Right lobe of liver (tissue), 6 donors: ENCODE results near the gene TSPAN32. TPM values are rescaled to one million over a fixed set of nuclear protein-coding genes. Genes with fewer than 3 reads are reported as not detected.

Experiments used
- ATAC-seq, 4 donors: fragments of 200-7000 bp; cut with Tn5 transposase; one replicate each; pipeline ENCODE4 v1.9.1; 2020; ENCODE audit warnings: mild to moderate bottlenecking in 4 of 4, moderate library complexity in 4 of 4
- DNase-seq, 3 donors: peaks; one replicate each; pipeline ENCODE4 v3.0.0-alpha.2; 2020
- H3K27ac ChIP-seq, 3 donors: fragments of 200-600 bp; one replicate each; pipeline ENCODE4 v1.8.0; 2022
- H3K27me3 ChIP-seq, 2 donors: fragments of 200-600 bp; one replicate each; pipeline ENCODE4 v1.8.0; 2022
- H3K36me3 ChIP-seq, 4 donors: fragments of 200-600 bp; sonication (generic) in 1 of 4; one replicate each; pipeline versions ENCODE4 v1.5.1 to v1.8.0; 2017 to 2022; ENCODE audit warnings: control low read depth in 1 of 4
- H3K4me1 ChIP-seq, 4 donors: fragments of 200-600 bp; sonication (generic) in 1 of 4; one replicate each; pipeline versions ENCODE4 v1.5.1 to v1.8.0; 2017 to 2022; ENCODE audit warnings: control low read depth in 1 of 4
- H3K4me3 ChIP-seq, 3 donors: fragments of 200-600 bp; one replicate each; pipeline ENCODE4 v1.8.0; 2022
- H3K9me3 ChIP-seq, 4 donors: fragments of 200-600 bp; sonication (generic) in 1 of 4; one replicate each; pipeline versions ENCODE4 v1.5.1 to v1.8.0; 2017 to 2022; ENCODE audit warnings: control low read depth in 1 of 4
- POLR2A ChIP-seq: fragments of 450-650 bp; IDR thresholded peaks from one replicate; pipeline ENCODE4 v1.6.1; 2017; ENCODE audit warnings: antibody characterized with exemption, mild to moderate bottlenecking
- WGBS: methylation state at CpG from one replicate; pipeline ENCODE4 v1.1.6; 2018; ENCODE audit warnings: low coverage, low lambda C conversion rate; ENCODE audit not compliant: insufficient coverage; ENCODE audit errors: missing lambda C conversion rate; 5-methylcytosine and 5-hydroxymethylcytosine counted together
- intact Hi-C, 2 donors: fragments of 100-400 bp; cut with DNase I; formaldehyde crosslinking; loops; one replicate each; pipeline versions ENCODE4 v1.11.2 to v1.14.1; 2022
- total RNA-seq, 6 experiments: library from RNA; depleted of rRNA in 2 of 6; stranded (reverse); fragments of >200 nt in 2 of 6; fragmentation: NEBNext Ultra II Directional in 3 of 6; extraction: Animal tissue kit (Norgen Biotek cat#: 25700) in 3 of 6; gene quantifications; one replicate each; pipeline versions ENCODE4 v1.1.0 to v1.2.4, GENCODE V29; 2016 to 2023
- TF ChIP-seq, protein P1 (sequence below), 4 donors: fragments of 200-600 bp in 3 of 4; fragments of 450-650 bp in 1 of 4; IDR thresholded peaks; one replicate each; pipeline versions ENCODE4 v1.5.1 to v1.8.0; 2016 to 2022; ENCODE audit warnings: antibody characterized with exemption in 4 of 4, mild to moderate bottlenecking in 2 of 4
- donor health status: DM: no; HTN: yes; CAD: no.
- donor health status: DM: no; HTN: no; CAD: no.
- donor health status: DM: no; HTN: no; CAD: no.
- donor health status: DM: no; HTN: yes; CAD: no.
- donor health status: DM: no; HTN: yes; CAD: no.

Gene TSPAN32
- total RNA-seq, 6 experiments from 2014 or later = 0.24 to 1.2 (median 0.63) TPM; not detected in 2

GRCh38 chr11:2300290-2300935, 1.4 kb upstream of the TSPAN32 start:
- WGBS = 58% methylated on average over 4 of the region's 19 CpGs
- peak in 2 of 3 donors; percentile 48 to 55 for DNase-seq

GRCh38 chr11:2300936-2301630, 730 bp upstream of the TSPAN32 start:
- no peaks in the 10 kb centered on the region for H3K9me3 ChIP-seq
- no peaks in the 10 kb centered on the region for H3K27me3 ChIP-seq
- no peak overlapping the region for H3K4me3 ChIP-seq
- WGBS = 40% methylated on average over 1 of the region's 24 CpGs
- intact Hi-C loops = loop anchor here in 1 of 2 donors (5.0 kb wide), 1 partner anchor 104 kb away; no protein-coding TSS in a partner anchor
- H3K27ac ChIP-seq = peak overlapping the region in 1 of 3 donors; percentile 8
- H3K4me1 ChIP-seq = peaks cover 0 to 9% (median 3%) of the 10 kb centered on the region in 4 donors
- ATAC-seq (no peak), DNase-seq (peak in 2 of 3 donors; percentile 46 to 58)
- TF ChIP-seq POLR2A = no peak
- TF ChIP-seq, protein P1, sequence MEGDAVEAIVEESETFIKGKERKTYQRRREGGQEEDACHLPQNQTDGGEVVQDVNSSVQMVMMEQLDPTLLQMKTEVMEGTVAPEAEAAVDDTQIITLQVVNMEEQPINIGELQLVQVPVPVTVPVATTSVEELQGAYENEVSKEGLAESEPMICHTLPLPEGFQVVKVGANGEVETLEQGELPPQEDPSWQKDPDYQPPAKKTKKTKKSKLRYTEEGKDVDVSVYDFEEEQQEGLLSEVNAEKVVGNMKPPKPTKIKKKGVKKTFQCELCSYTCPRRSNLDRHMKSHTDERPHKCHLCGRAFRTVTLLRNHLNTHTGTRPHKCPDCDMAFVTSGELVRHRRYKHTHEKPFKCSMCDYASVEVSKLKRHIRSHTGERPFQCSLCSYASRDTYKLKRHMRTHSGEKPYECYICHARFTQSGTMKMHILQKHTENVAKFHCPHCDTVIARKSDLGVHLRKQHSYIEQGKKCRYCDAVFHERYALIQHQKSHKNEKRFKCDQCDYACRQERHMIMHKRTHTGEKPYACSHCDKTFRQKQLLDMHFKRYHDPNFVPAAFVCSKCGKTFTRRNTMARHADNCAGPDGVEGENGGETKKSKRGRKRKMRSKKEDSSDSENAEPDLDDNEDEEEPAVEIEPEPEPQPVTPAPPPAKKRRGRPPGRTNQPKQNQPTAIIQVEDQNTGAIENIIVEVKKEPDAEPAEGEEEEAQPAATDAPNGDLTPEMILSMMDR (IDR thresholded peaks at IDR 0.05) = no peak
- no peaks in the 10 kb centered on the region for H3K36me3 ChIP-seq

More at GRCh38 chr11:2300290-2300935, 1.4 kb upstream of the TSPAN32 start:
- Histone ChIP-seq H3K4me3 (no peak overlapping the region), H3K9me3 (no peaks in the 10 kb centered on the region), H3K36me3 (no peaks in the 10 kb centered on the region), H3K4me1 (peaks cover 0 to 6% (median 2%) of the 10 kb centered on the region in 4 donors), H3K27me3 (no peaks in the 10 kb centered on the region), H3K27ac (peak overlapping the region in 1 of 3 donors; percentile 8)
- ATAC-seq = no peak
- no peak for TF ChIP-seq POLR2A
- TF ChIP-seq, protein P1 (IDR thresholded peaks at IDR 0.05) = no peak
- intact Hi-C loops = loop anchor here in 1 of 2 donors (5.0 kb wide), 1 partner anchor 103 kb away; no protein-coding TSS in a partner anchor

- Histone ChIP-seq H3K27ac (peak overlapping the region in 1 of 3 donors; percentile 33), H3K36me3 (no peaks in the 10 kb centered on the region), H3K27me3 (no peaks in the 10 kb centered on the region), H3K4me1 (peaks cover 0 to 9% (median 3%) of the 10 kb centered on the region in 4 donors), H3K9me3 (no peaks in the 10 kb centered on the region), H3K4me3 (peak overlapping the region in 1 of 3 donors; percentile 7)
- no CpG with 5 or more reads among the region's 16 CpGs for WGBS
- ATAC-seq (no peak), DNase-seq (peak in 1 of 3 donors; percentile 47)
- no peak for TF ChIP-seq POLR2A
- TF ChIP-seq, protein P1 (IDR thresholded peaks at IDR 0.05) = no peak
- intact Hi-C loops = loop anchor here in 1 of 2 donors (5.0 kb wide), 1 partner anchor 105 kb away; no protein-coding TSS in a partner anchor
These were observed 588 bp downstream of the TSPAN32 start for GRCh38 chr11:2302306-2302895.

- H3K9me3 ChIP-seq = no peaks in the 10 kb centered on the region
- H3K27me3 ChIP-seq = no peaks in the 10 kb centered on the region
- 0% methylated on average over 4 of the region's 18 CpGs for WGBS
- TF ChIP-seq, protein P1 (IDR thresholded peaks at IDR 0.05) = no peak
- TF ChIP-seq POLR2A = no peak
- H3K4me3 ChIP-seq = no peak overlapping the region
- H3K36me3 ChIP-seq = no peaks in the 10 kb centered on the region
- H3K4me1 ChIP-seq = peaks cover 0 to 9% (median 3%) of the 10 kb centered on the region in 4 donors
- ATAC-seq (peak in 2 of 4 donors; percentile 4 to 5), DNase-seq (peak; percentile 30 to 76 (median 60))
- peak overlapping the region in 1 of 3 donors; percentile 8 for H3K27ac ChIP-seq
- intact Hi-C loops = loop anchor here in 1 of 2 donors (5.0 kb wide), 1 partner anchor 106 kb away; no protein-coding TSS in a partner anchor
These were observed 1.2 kb downstream of the TSPAN32 start for GRCh38 chr11:2302896-2303626.
